K562 (cell line): ENCODE results near the gene S100A10. TPM values are rescaled to one million over a fixed set of nuclear protein-coding genes. Genes with fewer than 3 reads are reported as not detected.
A peak's percentile ranks its signal among the peaks of the same experiment; 100 is the strongest.

Source experiments
- ATAC-seq: fragments of 200-7000 bp; cut with Tn5 transposase; 3 replicates; pipeline ENCODE4 v1.9.1; 2020; ENCODE audit warnings: moderate library complexity
- BruUV-seq: library from RNA; stranded (reverse); fragments of 400-500 nt; replicated peaks from 2 replicates; lab custom pipeline; 2021; lab: Mats Ljungman, UMichigan
- CTCF ChIA-PET: fragments of 300-600 bp; formaldehyde crosslinking; extraction: SDS; loops from one replicate; lab custom pipeline; 2021; ENCODE audit warnings: low intra/inter-chr PET ratio; lab: Yijun Ruan, JAX
- POLR2A ChIA-PET: fragments of 300-600, 350-650 bp; sonication (Branson Sonifier 250); formaldehyde crosslinking; extraction: SDS; loops from one replicate; lab custom pipeline; 2021; ENCODE audit warnings: antibody characterized with exemption, inconsistent platforms; lab: Yijun Ruan, JAX
- DNase-seq, 4 experiments: peaks; one replicate each; pipeline versions ENCODE4 v3.0.0 to v3.0.0-alpha.2; 2011 to 2018; ENCODE audit warnings: low spot score in 3 of 4, mixed read lengths in 3 of 4; ENCODE audit errors: extremely low read depth in 1 of 4
- FAIRE-seq: peaks from 2 replicates; lab custom pipeline; 2011; peaks lifted over from hg19 to GRCh38; lab: Jason Lieb, UNC
- H2AFZ ChIP-seq: 2 replicates; pipeline ENCODE4 v1.6.0; 2011; ENCODE audit warnings: low read depth, low read length, control low read depth, inconsistent platforms
- H3K27ac ChIP-seq: fragments of 200-600 bp; 3 replicates; pipeline ENCODE4 v1.8.0; 2011; ENCODE audit warnings: low read depth, mild to moderate bottlenecking, control low read depth, inconsistent platforms, low read length, moderate library complexity, mixed read lengths; ENCODE audit errors: extremely low read depth
- H3K27me3 ChIP-seq, 2 experiments: fragments of 300-600 bp in 1 of 2; 2 replicates in 1 of 2; 3 replicates in 1 of 2; pipeline versions ENCODE4 v1.6.0 to v1.8.0; 2011; ENCODE audit warnings: inconsistent platforms in 2 of 2, low read length in 2 of 2, mild to moderate bottlenecking in 1 of 2, mixed read lengths in 1 of 2, moderate library complexity in 1 of 2; ENCODE audit not compliant: control insufficient read depth in 2 of 2, insufficient read depth in 2 of 2
- H3K36me3 ChIP-seq: fragments of 300-600 bp; 3 replicates; pipeline ENCODE4 v1.8.0; 2011; ENCODE audit warnings: mild to moderate bottlenecking, low read length, inconsistent platforms; ENCODE audit not compliant: control insufficient read depth, insufficient read depth
- H3K4me1 ChIP-seq, 2 experiments: fragments of 200-600 bp in 1 of 2; replicated peaks in 1 of 2; 2 replicates in 1 of 2; 3 replicates in 1 of 2; pipeline versions ENCODE4 v1.5.1 to v1.8.0; 2011; ENCODE audit warnings: inconsistent platforms in 2 of 2, low read length in 2 of 2, mild to moderate bottlenecking in 1 of 2, mixed read lengths in 1 of 2, moderate library complexity in 1 of 2; ENCODE audit not compliant: control insufficient read depth in 2 of 2, insufficient read depth in 2 of 2
- H3K4me2 ChIP-seq: 2 replicates; pipeline ENCODE4 v1.6.1; 2011; ENCODE audit warnings: low read length, control low read depth, inconsistent platforms, mixed read lengths; ENCODE audit not compliant: insufficient read depth
- H3K4me3 ChIP-seq: fragments of 200-600 bp; sonication (generic), shearing (Covaris generic); 2 replicates; pipeline ENCODE4 v1.5.1; 2016; ENCODE audit warnings: control low read depth, inconsistent platforms
- H3K79me2 ChIP-seq: fragments of 200-600 bp; 3 replicates; pipeline ENCODE4 v1.8.0; 2011; ENCODE audit warnings: low read length, inconsistent platforms; ENCODE audit not compliant: control insufficient read depth, insufficient read depth
- H3K9ac ChIP-seq, 2 experiments: 2 replicates each; pipeline versions ENCODE4 v1.6.0 to v1.6.1; 2011; ENCODE audit warnings: low read depth in 2 of 2, low read length in 2 of 2, control low read depth in 1 of 2, inconsistent platforms in 1 of 2, mild to moderate bottlenecking in 1 of 2, mixed read lengths in 1 of 2; ENCODE audit not compliant: insufficient read depth in 1 of 2
- H3K9me1 ChIP-seq: one replicate; pipeline ENCODE4 v1.6.0; 2011; ENCODE audit warnings: inconsistent platforms, mild to moderate bottlenecking, low read length, moderate library complexity; ENCODE audit not compliant: control insufficient read depth, insufficient read depth
- H3K9me3 ChIP-seq: replicated peaks from 2 replicates; pipeline ENCODE4 v1.5.1; 2011; ENCODE audit warnings: low read depth, low read length, inconsistent platforms; ENCODE audit not compliant: control insufficient read depth, insufficient read depth
- H4K20me1 ChIP-seq: replicated peaks from 2 replicates; pipeline ENCODE4 v1.6.1; 2011; ENCODE audit warnings: low read length, inconsistent platforms, mixed read lengths; ENCODE audit not compliant: control insufficient read depth, insufficient read depth
- ATF3 ChIP-seq, 2 experiments: fragments of 450-650 bp in 1 of 2; sonication (generic) in 1 of 2; formaldehyde crosslinking in 1 of 2; IDR thresholded peaks in 1 of 2; conservative IDR thresholded peaks in 1 of 2; 2 replicates each; pipeline versions ENCODE4 v1.6.1 to v1.8.1; 2016 to 2023; ENCODE audit warnings: mild to moderate bottlenecking in 2 of 2, moderate library complexity in 2 of 2, inconsistent platforms in 1 of 2, missing genetic modification reagents in 1 of 2
- ATF7 ChIP-seq: fragments of 450-650 bp; IDR thresholded peaks from 2 replicates; pipeline ENCODE4 v1.7.1; 2014; ENCODE audit warnings: mild to moderate bottlenecking, moderate library complexity
- ETV1 ChIP-seq: fragments of 450-650 bp; conservative IDR thresholded peaks from 2 replicates; pipeline ENCODE4 v1.6.1; 2016; ENCODE audit warnings: missing genetic modification characterization, control low read depth, low read depth, missing compliant biosample characterization
- GMEB1 ChIP-seq: fragments of 250-450 bp; sonication (Bioruptor Pico); IDR thresholded peaks from 2 replicates; pipeline ENCODE4 v1.4.0; 2020; ENCODE audit warnings: mild to moderate bottlenecking
- HMGN3 ChIP-seq: IDR thresholded peaks from 2 replicates; pipeline ENCODE4 v1.6.1; 2011; ENCODE audit warnings: borderline replicate concordance, low read depth, mild to moderate bottlenecking, mixed read lengths, low read length; ENCODE audit not compliant: insufficient read length; ENCODE audit errors: extremely low read depth
- IRF9 ChIP-seq: fragments of 450-650 bp; IDR thresholded peaks from 2 replicates; pipeline ENCODE4 v1.6.1; 2016; ENCODE audit warnings: missing biosample characterization, missing genetic modification characterization
- JUND ChIP-seq, 2 experiments: IDR thresholded peaks; 2 replicates in 1 of 2; 3 replicates in 1 of 2; pipeline ENCODE4 v1.6.1; 2011; ENCODE audit warnings: borderline replicate concordance in 2 of 2, low read depth in 2 of 2, low read length in 2 of 2, improper control_type of control experiment in 1 of 2, missing biosample characterization in 1 of 2, missing genetic modification characterization in 1 of 2, missing genetic modification reagents in 1 of 2
- SMAD4 ChIP-seq: fragments of 250-450 bp; sonication (Bioruptor Pico); conservative IDR thresholded peaks from 2 replicates; pipeline ENCODE4 v1.8.0; 2021; ENCODE audit warnings: inconsistent platforms, mild to moderate bottlenecking, moderate library complexity
- ZFP30 ChIP-seq: fragments of 250-450 bp; sonication (Bioruptor Pico); IDR thresholded peaks from 2 replicates; pipeline ENCODE4 v1.8.0; 2022; ENCODE audit warnings: moderate library complexity, mild to moderate bottlenecking, inconsistent platforms, borderline replicate concordance
- ZNF311 ChIP-seq: fragments of 250-450 bp; sonication (Bioruptor Pico); IDR thresholded peaks from 2 replicates; pipeline ENCODE4 v1.4.0; 2020; ENCODE audit warnings: mild to moderate bottlenecking, moderate library complexity
- ZNF668 ChIP-seq: fragments of 250-450 bp; sonication (Bioruptor Pico); IDR thresholded peaks from 2 replicates; pipeline ENCODE4 v1.8.0; 2022; ENCODE audit warnings: mild to moderate bottlenecking, inconsistent platforms
- WGBS: fragments of 100-300 bp; shearing (Covaris generic); methylation state at CpG from one replicate; pipeline ENCODE4 v1.1.6; 2016; ENCODE audit warnings: low coverage, mixed read lengths; ENCODE audit not compliant: insufficient coverage; ENCODE audit errors: missing lambda C conversion rate; 5-methylcytosine and 5-hydroxymethylcytosine counted together
- in situ Hi-C: fragments of 300-500 bp; cut with MboI; formaldehyde crosslinking; loops from 4 replicates; pipeline ENCODE4 v1.15.0; 2018; ENCODE audit warnings: inconsistent platforms, mixed read lengths
- intact Hi-C: fragments of 100-400 bp; cut with micrococcal nuclease; formaldehyde crosslinking; loops from 2 replicates; pipeline ENCODE4 v1.14.2; 2022
- polyA plus RNA-seq, 8 experiments: library from polyadenylated mRNA; depleted of rRNA in 4 of 8; stranded (reverse) in 5 of 8; unstranded in 3 of 8; fragments of >200 nt; fragmentation: Nextera tagmentation in 2 of 8; fragmentation: Illumina TruSeq in 1 of 8; extraction: Ambion mirVana in 2 of 8; extraction: Trizol in 1 of 8; gene quantifications; 2 replicates each; pipeline versions ENCODE4 v1.2.1 to v1.2.3, GENCODE V29; 2011 to 2014; ENCODE audit warnings: inconsistent platforms in 1 of 8, missing spikeins in 1 of 8
- total RNA-seq, 7 experiments: library from RNA; depleted of rRNA in 6 of 7; stranded (reverse); fragments of >200 nt in 6 of 7; fragmentation: Illumina TruSeq in 2 of 7; extraction: Trizol in 2 of 7; gene quantifications; 2 replicates each; pipeline versions ENCODE4 v1.2.1 to v1.2.3, GENCODE V29; 2011 to 2021; ENCODE audit warnings: low replicate concordance in 1 of 7
- TF ChIP-seq, protein P1 (sequence below): fragments of 450-650 bp; formaldehyde crosslinking; IDR thresholded peaks from 2 replicates; pipeline ENCODE4 v1.4.0; 2022; ENCODE audit warnings: mild to moderate bottlenecking, moderate library complexity

The S100A10 gene
- total and polyA plus RNA-seq, 9 of the 15 experiments (the other 6 are each of a cell fraction or from before 2014, with no cell fraction given), result 0.32 to 1.6 (median 0.50) TPM; not detected in 3

DNA sequence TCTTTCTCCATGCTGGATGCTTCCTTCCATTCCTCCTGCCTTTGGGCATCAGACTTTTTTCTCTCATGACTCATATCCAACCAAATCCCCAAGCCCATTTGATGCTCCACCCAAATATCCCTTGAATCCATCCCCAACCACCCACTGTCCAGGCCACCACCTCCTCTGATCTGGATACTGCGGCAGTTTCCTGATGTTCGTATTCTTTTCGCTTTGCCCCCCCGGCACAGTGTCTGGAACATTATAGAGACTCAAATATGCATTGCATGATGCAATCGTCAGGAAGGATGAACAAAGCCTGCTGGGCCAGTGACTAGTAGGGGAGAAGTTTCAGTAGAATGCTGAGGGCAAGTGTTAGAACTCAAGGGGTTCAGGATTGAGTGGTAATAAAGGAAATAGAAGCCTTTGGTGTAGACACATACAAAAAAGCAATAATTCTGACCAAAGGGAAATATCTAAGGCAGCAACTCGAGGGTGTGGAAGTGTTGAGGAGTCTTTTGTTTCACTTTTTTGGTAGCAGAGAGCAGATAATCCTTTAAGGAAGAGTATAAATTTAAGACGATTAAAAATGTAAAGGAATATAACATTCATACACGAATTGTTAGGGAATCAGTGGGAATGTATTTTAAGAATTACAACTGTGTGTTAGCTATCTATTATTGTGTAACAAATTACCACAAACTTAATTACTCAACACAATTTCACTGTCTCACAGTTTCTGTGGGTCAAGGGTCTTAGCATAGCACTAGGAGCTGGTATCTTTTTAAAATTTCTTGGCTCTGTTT lies 35.7 kb upstream of the S100A10 start:
- H3K9ac ChIP-seq, result no peak overlapping the region
- no peaks in the 10 kb centered on the region for H4K20me1 ChIP-seq
- FAIRE-seq (no peak), DNase-seq (no peak), ATAC-seq (peak; percentile 75)
- BruUV-seq, result no TSS peak
- H3K27ac ChIP-seq, result no peak overlapping the region
- H3K4me1 ChIP-seq, result peaks cover 0 to 8% of the 10 kb centered on the region in 2 experiments; a peak in 2 of 5 replicates
- 55% methylated on average over 8 of the region's 8 CpGs for WGBS
- peaks cover 14% of the 10 kb centered on the region for H3K79me2 ChIP-seq
- in situ Hi-C loops, result no loop called here
- peaks cover 35% of the 10 kb centered on the region for H3K36me3 ChIP-seq
- intact Hi-C loops, result no loop called here
- H2AFZ ChIP-seq, result peak overlapping the region; percentile 18; the same call in 1 of the 2 replicates
- H3K4me2 ChIP-seq, result no peak overlapping the region
- no peaks in the 10 kb centered on the region for H3K9me3 ChIP-seq
- POLR2A ChIA-PET, result interaction anchor here (0.9 to 1.0 kb wide), 2 partner anchors 8 to 20 kb away, joined by 3 to 5 read pairs; no protein-coding TSS in a partner anchor
- H3K4me3 ChIP-seq, result no peak overlapping the region
- no peaks in the 10 kb centered on the region for H3K9me1 ChIP-seq
- peaks cover 5% of the 10 kb centered on the region in 2 experiments; a peak in 3 of 5 replicates for H3K27me3 ChIP-seq
- CTCF ChIA-PET, result no interaction called here
- TF ChIP-seq GMEB1 (CRISPR knock-in tag), result no peak
- TF ChIP-seq ZNF311, result peak; percentile 75
- TF ChIP-seq ATF3 (IDR thresholded peaks at IDR 0.05), result peak; percentile 95
- TF ChIP-seq ATF3 (CRISPR knock-in tag; conservative IDR thresholded peaks at IDR 0.05), result no peak
- TF ChIP-seq SMAD4 (CRISPR knock-in tag), result peak; percentile 62
- TF ChIP-seq, protein P1, sequence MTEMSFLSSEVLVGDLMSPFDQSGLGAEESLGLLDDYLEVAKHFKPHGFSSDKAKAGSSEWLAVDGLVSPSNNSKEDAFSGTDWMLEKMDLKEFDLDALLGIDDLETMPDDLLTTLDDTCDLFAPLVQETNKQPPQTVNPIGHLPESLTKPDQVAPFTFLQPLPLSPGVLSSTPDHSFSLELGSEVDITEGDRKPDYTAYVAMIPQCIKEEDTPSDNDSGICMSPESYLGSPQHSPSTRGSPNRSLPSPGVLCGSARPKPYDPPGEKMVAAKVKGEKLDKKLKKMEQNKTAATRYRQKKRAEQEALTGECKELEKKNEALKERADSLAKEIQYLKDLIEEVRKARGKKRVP (CRISPR knock-in tag), result peak; percentile 95
- no peak for TF ChIP-seq HMGN3
- peak; percentile 53 for TF ChIP-seq JUND (IDR thresholded peaks at IDR 0.05; ENCODE audit: borderline replicate concordance, low read depth, low read length)
- TF ChIP-seq JUND (tag; IDR thresholded peaks at IDR 0.05; ENCODE audit: borderline replicate concordance, low read depth, low read length), result peak; percentile 28; the same call in 1 of the 3 replicates
- 0 out of 2 replicates have a peak, but pooled peaks have one; percentile 4 for TF ChIP-seq ZNF668 (CRISPR knock-in tag)
- no peak for TF ChIP-seq ZFP30 (CRISPR knock-in tag)
- TF ChIP-seq ETV1 (tag), result peak; percentile 34; the same call in 1 of the 2 replicates
- peak; percentile 79 for TF ChIP-seq ATF7
- peak; percentile 87 for TF ChIP-seq IRF9
